HL-60 (cell line): Measurements from ENCODE around the gene ODF4.

ENCODE experiments used
- CTCF ChIP-seq: IDR thresholded peaks from one replicate; pipeline ENCODE4 v1.5.1; 2011; ENCODE audit warnings: low read length, control low read depth, inconsistent platforms; ENCODE audit not compliant: insufficient read depth
- GABPA ChIP-seq: IDR thresholded peaks from 2 replicates; pipeline ENCODE4 v1.6.1; 2012; ENCODE audit warnings: low read depth
- POLR2AphosphoS5 ChIP-seq: IDR thresholded peaks from 2 replicates; pipeline ENCODE4 v1.6.1; 2012; ENCODE audit warnings: low read depth
- SPI1 ChIP-seq: IDR thresholded peaks from 2 replicates; pipeline ENCODE4 v1.6.1; 2012; ENCODE audit warnings: low read depth, mild to moderate bottlenecking, borderline replicate concordance

- TF ChIP-seq CTCF = no peak
- no peak for TF ChIP-seq POLR2AphosphoS5
- no peak for TF ChIP-seq GABPA
- TF ChIP-seq SPI1 = no peak
Measured at GRCh38 chr17:8327303-8327649, 12.4 kb upstream of the ODF4 start.
